GM12864 (cell line): ENCODE results near the gene PNPLA2.

Experiments
- DNase-seq: peaks from one replicate; pipeline ENCODE4 v3.0.0-alpha.2; 2011; ENCODE audit warnings: low read depth
- H3K4me3 ChIP-seq: 2 replicates; pipeline ENCODE4 v1.5.1; 2011; ENCODE audit warnings: mild to moderate bottlenecking, low read depth, low read length, control low read depth
- TF ChIP-seq, protein P1 (sequence below): IDR thresholded peaks from 2 replicates; pipeline ENCODE4 v1.5.1; 2011; ENCODE audit warnings: low read depth, mild to moderate bottlenecking, moderate library complexity, low read length, control low read depth, inconsistent platforms; ENCODE audit errors: missing control alignments

The PNPLA2 gene

DNA sequence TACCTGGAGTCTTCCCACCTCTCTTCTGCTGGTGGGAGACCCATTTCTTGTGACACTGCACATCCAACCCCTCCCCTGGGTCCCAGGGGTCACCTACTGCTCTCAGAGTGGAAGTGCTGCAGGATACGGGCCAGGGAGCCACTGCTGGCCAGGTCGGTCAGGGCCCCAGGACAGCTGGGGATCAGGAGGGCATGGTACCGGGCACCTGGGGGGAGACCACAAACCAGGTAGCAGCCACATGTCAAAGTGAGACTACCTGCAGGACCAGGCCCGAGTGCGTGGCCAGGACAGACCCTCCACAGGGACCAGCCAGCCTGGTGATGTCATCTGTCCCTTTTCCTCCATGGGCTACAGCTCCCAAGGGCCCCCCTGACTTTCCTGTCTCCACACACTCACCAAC lies 45.3 kb upstream of the PNPLA2 start:
- TF ChIP-seq, protein P1, sequence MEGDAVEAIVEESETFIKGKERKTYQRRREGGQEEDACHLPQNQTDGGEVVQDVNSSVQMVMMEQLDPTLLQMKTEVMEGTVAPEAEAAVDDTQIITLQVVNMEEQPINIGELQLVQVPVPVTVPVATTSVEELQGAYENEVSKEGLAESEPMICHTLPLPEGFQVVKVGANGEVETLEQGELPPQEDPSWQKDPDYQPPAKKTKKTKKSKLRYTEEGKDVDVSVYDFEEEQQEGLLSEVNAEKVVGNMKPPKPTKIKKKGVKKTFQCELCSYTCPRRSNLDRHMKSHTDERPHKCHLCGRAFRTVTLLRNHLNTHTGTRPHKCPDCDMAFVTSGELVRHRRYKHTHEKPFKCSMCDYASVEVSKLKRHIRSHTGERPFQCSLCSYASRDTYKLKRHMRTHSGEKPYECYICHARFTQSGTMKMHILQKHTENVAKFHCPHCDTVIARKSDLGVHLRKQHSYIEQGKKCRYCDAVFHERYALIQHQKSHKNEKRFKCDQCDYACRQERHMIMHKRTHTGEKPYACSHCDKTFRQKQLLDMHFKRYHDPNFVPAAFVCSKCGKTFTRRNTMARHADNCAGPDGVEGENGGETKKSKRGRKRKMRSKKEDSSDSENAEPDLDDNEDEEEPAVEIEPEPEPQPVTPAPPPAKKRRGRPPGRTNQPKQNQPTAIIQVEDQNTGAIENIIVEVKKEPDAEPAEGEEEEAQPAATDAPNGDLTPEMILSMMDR, result no peak
- no peak for DNase-seq
- no peak overlapping the region for H3K4me3 ChIP-seq

DNA sequence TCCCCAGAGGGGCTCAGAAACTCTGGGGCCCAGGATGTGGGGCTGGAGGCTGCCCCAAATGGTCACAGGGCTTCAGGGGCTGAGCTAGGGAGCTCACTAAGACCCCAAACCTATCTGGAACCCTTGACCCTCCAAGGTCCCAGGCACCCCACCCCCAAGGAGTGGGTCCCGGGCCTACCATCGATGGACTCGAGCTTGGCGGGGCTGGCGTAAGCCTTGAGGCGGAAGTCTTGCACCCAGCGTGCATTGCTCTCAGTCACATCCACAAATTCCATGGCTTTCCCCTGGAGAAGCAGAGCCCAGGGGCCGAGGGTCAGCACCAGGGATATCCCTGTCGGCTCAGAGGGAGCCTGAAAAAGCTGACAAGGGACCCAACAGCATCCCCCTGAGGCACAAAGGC lies 44.9 kb upstream of the PNPLA2 start:
- no peak overlapping the region for H3K4me3 ChIP-seq
- TF ChIP-seq, protein P1, result no peak
- DNase-seq, result no peak

DNA sequence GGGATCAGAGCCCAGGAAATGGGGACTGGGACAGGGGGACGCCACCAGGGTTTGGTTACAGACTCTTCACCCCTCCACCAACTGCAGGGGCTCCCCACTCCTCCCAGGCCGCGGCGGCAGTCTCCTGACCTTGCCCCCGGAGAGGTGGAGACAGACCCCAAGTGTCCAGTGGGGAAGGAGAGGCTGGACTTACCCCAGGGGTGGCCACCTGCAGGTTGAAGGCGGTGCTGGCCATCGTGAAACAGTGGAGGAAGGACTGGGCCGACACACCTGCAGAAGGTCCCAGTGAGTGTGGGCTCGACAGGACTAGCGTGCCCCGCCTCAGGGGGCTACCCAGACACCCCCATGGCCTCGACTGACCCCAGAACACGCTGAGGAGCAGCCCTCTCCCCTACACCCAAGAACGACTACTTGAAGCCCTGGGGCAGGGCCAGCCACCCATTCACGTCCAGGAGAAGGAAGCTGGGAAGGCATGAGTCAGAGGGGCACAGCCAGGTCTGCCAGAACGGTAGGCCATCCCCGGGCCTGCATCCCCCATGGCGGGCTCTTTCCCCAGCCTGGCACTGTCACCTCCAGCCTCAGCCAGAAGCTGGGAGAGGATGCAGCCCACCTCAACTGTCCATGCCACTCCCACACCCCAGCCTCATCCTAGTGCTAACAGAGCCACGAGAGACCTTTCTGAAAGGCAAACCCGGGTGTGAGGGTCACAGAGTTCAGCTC lies 43.7 kb upstream of the PNPLA2 start:
- no peak overlapping the region for H3K4me3 ChIP-seq
- TF ChIP-seq, protein P1, result no peak
- no peak for DNase-seq

- no peak for DNase-seq
- H3K4me3 ChIP-seq, result peak overlapping the region; percentile 94
- TF ChIP-seq, protein P1, result no peak
These were observed 42.5 kb upstream of the PNPLA2 start for GRCh38 chr11:776263-776560.

- H3K4me3 ChIP-seq, result peak overlapping the region; percentile 94
- DNase-seq, result no peak
- TF ChIP-seq, protein P1, result peak; percentile 10
These were observed 42.0 kb upstream of the PNPLA2 start for GRCh38 chr11:776561-777287.

DNA sequence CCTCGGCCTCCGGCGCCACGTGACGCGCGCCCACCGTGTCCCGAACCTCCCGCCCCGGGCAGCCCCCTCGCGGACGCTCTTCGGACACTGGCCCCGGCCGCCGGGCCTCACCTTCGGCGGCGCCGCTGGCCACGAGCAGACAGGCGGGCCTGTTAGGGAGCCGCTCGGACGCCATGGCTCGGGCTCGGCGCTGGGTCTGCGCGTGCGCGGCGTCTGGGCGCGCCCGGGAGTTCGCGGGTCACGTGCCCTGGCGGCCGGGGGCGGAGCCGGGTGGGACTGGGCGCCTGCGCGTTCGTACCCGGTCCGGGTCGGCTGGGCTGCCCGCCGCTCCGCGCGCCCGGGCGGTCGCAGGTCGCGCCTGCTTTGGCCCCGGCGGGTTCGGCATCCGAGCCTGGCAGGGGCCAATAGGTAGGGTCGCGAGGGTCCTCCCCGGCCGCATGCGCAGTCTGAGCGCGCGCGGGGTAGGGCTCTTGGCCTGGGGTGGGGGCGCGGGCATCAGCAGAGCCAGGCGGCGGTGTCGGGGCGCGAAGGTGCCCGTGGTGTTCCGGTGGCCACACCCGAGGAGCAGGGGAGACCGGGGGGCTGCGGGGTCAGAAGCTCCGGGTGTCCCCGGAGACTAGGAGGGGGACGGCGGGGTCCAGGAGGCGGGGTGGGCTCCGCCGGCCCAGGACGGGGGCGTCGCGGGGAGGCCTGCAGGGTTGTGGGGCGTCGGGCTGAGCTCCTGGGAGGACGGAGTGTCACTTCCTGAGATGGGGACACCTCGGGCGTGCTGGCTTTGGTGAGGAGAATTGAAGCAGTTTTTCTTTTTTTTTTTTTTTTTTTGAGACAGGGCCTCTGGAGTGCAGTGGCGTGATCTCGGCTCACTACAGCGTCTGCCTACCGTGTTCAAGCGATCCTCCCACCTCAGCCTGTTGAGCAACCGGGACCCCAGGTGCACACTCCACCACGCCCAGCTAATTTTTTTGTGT lies 41.1 kb upstream of the PNPLA2 start, which contains the start of gene GATD1:
GATD1 (minus strand) TSS at position 200 of the 968 bp plus-strand sequence; CDS start at position 175, 25 bp downstream.
- no peak for DNase-seq
- TF ChIP-seq, protein P1, result no peak
- peak within 1 kb of the TSS; percentile 94 for H3K4me3 ChIP-seq
